ENCODE results near the gene USP43.
"Not testable (repeated sequence)": the region's sequence is repeated elsewhere in the genome, so short reads cannot be mapped to it uniquely, and the experiment has no call there.

The USP43 gene, protein sequence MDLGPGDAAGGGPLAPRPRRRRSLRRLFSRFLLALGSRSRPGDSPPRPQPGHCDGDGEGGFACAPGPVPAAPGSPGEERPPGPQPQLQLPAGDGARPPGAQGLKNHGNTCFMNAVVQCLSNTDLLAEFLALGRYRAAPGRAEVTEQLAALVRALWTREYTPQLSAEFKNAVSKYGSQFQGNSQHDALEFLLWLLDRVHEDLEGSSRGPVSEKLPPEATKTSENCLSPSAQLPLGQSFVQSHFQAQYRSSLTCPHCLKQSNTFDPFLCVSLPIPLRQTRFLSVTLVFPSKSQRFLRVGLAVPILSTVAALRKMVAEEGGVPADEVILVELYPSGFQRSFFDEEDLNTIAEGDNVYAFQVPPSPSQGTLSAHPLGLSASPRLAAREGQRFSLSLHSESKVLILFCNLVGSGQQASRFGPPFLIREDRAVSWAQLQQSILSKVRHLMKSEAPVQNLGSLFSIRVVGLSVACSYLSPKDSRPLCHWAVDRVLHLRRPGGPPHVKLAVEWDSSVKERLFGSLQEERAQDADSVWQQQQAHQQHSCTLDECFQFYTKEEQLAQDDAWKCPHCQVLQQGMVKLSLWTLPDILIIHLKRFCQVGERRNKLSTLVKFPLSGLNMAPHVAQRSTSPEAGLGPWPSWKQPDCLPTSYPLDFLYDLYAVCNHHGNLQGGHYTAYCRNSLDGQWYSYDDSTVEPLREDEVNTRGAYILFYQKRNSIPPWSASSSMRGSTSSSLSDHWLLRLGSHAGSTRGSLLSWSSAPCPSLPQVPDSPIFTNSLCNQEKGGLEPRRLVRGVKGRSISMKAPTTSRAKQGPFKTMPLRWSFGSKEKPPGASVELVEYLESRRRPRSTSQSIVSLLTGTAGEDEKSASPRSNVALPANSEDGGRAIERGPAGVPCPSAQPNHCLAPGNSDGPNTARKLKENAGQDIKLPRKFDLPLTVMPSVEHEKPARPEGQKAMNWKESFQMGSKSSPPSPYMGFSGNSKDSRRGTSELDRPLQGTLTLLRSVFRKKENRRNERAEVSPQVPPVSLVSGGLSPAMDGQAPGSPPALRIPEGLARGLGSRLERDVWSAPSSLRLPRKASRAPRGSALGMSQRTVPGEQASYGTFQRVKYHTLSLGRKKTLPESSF

DNA sequence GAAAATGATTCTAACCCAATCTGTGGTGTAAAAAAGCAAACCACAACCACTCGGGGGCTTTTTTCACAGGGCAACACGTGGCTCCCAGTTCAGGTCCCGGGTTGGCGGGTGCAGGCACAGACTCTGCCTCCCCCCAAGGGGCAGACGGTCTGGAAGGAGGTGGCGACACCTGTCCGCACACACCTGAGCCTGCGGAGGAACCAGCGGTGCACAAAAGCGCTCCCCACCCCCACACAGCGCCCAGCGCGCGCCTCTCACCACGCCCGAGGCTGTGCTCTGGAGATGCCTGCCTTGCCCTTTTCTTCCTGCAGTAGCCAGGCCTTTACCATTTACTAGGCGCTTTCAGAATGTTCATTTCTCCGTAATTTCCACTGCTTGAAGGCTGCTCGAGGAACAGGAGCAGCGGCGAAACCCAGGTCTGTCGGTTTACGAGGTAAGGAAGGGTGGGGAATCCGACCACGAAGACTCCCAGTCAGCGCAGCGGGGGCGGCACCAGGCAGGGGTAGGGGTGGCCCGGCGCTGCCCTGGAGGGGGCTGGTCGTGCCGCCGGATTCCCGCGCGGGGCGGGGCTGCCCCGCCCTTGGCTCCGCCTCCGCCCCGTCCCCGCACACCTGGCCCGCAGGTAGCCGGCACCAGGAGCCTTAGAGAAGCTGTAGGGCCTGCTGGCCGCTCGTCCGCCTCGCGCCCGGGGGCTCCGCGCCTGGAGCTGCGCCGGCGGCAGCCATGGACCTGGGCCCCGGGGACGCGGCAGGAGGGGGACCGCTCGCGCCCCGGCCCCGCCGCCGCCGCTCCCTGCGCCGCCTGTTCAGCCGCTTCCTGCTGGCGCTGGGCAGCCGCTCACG lies at the start of gene USP43:
Gene USP43 (plus strand): TSS at position 608 of the 842 bp plus-strand sequence. CDS start 116 bp downstream, at position 724.
- no peak for DNase-seq

DNA sequence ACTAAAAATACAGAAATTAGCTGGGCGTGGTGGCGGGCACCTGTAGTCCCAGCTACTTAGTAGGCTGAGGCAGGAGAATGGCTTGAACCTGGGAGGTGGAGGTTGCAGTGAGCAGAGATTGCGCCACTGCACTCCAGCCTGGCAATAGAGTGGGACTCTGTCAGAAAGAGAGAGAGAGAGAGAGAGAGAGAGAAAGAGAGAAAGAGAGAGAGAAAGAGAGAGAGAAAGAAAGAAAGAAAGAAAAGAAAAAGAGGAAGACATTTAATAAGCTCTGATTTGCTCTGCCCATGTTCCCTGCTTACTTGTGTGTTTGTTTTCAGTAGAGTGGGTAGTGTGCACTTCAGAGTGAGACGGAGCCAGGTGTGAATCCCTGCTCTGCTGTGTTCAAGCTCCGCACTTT lies 47.7 kb upstream of the USP43 start:
- DNase-seq: not testable (repeated sequence)

DNA sequence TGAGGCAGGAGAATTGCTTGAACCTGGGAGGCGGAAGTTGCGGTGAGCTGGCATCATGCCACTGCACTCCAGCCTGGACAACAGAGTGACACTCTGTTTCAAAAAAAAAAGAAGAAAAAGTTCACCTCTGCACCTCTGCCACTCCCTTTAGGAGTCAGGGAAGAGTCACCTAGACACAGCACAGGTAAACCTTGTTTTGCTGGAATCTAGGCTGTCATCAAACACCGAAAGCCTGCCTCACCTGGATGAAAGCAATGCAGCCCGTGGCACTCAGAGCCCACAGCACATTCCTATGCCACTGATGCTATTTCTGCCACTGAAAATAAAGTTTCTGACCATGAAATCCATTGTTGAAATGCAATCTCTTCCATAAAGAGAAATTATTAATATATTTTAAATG lies 46.7 kb upstream of the USP43 start:
- no peak for DNase-seq

DNA sequence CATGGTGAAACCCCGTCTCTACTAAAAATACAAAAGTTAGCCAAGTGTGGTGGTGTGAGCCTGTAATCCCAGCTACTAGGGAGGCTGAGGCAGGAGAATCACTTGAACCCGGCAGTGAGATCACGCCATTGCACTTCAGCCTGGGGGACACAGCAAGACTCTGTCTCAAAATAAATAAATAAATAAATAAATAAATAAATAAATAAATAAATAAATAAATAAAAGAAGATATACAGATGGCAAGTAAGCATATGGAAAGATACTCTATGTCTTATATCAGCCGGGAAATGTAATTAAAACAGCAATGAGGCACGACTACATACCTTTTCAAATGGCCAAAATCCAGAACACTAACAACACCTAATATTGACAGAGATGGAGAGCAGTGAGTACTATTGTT lies 40.7 kb upstream of the USP43 start:
- DNase-seq: not testable (repeated sequence)

DNA sequence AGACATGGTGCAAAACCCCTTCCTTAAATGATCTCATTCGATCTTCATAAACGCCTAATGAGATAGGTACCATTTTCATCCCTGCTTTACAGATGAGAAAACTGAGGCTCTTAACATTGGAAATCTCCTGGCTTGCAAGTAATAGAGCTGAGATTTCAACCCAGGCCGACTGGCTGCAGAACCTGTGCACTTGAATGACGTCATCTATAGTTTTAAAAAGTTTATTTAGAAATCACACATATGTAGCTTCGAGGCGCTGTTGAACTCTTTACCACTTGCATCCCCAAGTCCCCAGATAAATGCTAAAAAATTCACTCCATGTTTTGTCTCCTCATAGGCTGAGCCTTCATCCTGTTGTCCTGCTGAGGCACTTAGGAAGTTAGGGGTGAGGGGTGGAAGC lies 38.9 kb upstream of the USP43 start:
- DNase-seq: no peak

DNA sequence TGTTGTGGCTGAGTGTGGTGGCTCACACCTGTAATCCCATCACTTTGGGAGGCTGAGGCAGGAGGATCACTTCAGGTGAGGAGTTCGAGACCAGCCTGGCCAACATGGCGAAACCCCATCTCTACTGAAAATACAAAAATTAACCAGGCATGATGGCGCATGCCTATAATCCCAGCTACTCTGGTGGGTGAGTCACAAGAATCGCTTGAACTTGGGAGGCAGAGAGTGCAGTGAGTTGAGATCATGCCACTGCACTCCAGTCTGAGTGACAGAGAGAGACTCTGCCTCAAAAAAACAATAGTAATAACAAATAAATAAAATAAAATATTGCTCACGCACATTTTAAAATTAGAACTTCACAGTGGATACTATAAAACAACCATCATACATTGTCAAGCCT lies 38.3 kb upstream of the USP43 start:
- DNase-seq: not testable (repeated sequence)

DNA sequence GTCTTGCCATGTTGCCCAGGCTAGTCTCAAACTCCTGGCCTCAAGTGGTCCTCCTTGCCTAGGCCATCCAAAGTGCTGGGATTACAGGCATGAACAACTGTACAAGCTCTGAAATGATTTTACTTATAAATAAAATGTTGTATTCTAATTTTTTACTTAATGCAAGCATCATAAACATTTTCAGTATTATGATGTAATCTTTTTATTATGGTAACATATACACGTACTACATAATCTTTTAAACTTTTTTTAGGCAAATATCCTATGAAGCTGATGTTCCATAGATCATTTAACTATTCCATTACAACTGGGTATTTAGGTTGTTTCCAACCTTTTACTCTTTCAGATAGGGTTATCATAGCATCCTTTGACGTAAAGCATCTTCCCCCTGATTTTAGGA lies 33.8 kb upstream of the USP43 start:
- no peak for DNase-seq

DNA sequence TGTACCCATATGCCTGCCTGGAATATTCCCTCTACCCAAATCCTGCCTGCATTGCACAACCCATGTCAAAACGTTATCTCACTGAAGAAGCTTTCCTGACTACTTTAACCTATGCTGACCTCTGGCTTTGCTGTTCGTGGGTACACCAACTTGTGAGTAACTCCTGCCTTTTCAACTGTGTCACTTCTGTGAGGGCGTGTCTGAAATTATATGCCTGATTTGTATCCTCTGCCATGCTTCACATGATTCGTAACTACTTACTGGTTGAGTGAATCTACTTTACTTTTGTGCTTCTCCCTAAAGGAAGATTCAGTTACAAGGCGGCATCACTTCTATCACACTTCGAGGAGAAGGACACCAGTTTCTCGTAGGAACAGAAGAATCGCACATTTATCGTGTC lies 33.3 kb upstream of the USP43 start:
- no peak for DNase-seq

DNA sequence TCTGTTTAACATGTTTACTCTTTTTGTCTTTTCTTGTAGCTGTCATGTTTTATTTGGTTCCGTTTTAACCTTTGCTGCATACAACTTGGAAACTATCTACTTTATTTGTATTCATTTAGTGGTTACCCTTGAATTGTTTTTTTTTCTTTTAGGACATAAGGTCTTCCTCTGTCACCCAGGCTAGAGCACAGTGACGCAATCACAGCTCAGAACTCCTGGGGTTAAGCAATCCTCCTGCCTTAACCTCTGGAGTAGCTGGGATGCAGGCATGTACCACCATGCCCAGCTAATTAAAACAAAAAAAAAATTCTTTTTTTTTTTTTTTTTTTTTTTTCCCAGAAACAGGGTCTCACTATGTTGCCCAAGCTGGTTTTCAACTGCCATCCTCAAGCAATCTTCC lies 29.8 kb upstream of the USP43 start:
- no peak for DNase-seq

DNA sequence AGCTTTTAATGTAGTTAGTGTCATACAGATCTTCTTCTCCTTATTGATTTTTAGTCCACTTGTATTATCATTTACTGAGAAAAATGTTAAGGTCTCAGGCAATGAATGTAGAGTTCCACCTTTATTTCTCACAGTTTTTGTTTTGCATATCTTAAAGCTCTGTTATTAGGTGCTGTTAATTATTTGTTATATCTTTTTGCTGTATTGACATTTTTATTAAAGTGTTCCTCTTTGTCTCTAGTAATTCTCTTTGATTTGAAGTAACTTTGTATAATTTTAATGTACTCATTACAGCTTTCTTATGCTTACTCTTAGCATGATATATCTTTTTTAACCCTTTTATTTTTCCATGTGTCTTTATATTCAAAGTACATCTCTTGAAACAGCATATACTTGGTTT lies 22.4 kb upstream of the USP43 start:
- no peak for DNase-seq

DNA sequence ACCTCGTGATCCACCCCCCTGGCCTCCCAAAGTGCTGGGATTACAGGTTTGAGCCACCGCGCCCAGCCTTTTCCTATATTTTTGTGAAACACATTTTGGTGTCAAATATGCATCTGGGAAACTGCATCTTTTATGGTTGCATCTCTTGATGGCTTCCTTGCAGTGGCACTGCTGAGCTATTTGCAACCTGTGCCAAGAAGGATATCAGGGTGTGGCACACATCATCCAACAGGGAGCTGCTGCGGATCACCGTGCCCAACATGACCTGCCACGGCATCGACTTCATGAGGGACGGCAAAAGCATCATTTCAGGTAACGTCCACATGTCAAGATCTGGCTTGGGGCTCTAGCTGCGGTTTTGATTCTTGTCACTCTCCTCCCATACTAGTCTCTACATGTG lies 16.8 kb upstream of the USP43 start:
- no peak for DNase-seq

DNA sequence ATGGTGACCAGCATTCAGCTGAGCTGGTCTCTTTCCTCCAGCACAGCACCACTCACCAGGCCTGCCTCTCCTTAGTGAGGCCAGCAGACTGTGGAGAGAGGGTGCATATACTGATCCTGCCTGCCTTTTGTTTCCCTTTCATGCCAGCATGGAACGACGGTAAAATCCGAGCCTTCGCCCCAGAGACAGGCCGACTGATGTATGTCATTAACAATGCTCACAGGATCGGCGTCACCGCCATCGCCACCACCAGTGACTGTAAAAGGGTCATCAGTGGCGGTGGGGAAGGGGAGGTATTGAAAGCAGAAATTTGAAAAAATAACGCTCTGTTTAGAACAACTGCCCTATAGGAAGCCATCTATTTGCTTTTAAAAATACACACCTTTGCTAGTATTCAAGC lies 12.6 kb upstream of the USP43 start:
- no peak for DNase-seq

DNA sequence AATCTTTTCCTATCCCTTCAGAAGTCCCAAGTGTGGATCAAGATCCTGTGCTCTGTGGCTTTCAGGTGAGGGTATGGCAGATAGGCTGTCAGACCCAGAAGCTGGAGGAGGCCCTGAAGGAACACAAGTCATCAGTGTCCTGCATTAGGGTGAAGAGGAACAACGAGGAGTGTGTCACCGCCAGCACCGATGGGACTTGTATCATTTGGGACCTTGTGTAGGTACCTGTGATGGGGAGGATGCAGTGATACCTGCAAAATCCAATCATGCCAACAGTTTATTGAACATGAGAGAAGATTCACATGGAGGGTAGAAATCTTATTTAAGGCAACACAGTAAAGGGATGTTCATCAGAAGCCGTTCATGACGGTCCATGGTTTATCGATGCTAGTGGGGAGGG lies 10.0 kb upstream of the USP43 start:
- no peak for DNase-seq

DNA sequence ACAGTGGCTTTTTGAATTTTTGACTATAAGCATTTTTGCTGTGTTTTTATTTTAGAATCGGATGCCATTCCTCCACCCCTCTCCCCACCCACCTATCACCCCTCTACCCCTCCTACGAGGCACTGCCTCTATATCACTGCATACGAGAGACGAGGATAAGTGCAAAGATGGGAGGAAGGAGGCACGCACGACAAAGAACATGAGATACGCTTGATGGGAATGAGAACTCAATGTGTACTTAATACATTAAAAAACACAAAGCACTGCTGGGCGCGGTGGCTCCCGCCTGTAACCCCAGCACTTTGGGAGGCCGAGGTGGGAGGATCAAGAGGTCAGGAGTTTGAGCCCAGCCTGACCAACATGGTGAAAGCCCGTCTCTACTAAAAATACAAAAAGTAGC lies 8.8 kb upstream of the USP43 start:
- DNase-seq: no peak

DNA sequence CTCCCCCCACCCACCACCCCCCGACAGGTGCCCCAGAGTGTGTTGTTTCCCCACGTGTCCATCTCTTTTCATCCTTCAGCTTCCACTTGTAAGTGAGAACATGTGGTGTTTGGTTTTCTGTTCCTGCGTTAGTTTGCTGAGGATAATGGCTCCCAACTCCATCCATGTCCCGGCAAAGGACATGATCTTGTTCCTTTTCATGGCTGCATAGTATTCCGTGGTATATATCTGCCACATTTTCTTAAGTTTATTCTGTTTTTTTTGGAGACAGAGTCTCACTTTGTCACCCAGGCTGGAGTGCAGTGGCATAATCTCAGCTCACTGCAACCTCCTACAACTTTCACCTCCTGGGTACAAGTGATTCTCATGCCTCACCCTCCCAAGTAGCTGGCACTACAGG lies 4.9 kb upstream of the USP43 start:
- DNase-seq: not testable (repeated sequence)

DNA sequence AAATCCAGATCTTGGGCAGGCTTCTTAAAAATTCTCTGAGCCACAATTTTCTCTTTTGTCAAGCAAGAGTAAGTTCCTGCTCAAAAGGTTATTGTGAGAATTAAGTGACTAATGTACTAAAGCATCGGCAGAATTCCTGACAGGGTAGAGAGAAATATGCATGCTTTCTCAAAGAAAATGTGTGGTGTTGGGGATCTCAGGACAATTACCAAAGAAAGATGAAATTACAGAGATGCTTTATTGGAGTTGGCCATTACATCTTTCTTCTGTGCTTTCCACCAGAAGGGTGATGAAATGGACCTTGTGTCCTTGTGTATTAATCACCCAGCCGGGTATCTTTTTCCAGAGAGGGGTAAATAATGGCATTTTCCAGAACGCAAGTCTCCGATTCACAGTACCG lies 1.7 kb upstream of the USP43 start:
- peak; percentile 36 for DNase-seq

DNA sequence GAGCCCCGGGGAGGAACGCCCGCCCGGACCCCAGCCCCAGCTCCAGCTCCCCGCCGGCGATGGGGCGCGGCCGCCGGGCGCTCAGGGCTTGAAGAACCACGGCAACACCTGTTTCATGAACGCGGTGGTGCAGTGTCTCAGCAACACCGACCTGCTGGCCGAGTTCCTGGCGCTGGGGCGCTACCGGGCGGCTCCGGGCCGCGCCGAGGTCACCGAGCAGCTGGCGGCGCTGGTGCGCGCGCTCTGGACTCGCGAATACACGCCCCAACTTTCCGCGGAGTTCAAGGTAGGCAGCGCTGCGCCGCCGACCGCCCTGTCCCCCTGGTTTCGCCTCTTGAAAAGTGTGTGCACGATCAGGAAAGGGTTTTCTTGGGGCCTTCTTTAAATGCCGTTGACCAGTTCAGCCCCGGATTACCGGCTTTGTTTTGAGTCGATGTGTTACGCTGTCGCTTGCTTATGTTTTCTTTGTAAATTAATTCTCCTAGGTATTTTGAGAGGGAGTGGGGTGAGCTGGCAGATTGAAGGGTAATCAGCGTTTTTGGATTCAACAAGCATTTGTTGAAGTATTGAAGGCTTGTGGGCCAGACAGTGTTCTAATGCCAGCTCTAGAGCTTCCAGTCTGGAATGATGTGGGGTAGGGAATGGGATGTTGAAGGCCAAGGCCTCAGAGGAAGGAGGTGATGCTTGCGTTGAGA lies 681 bp downstream of the USP43 start:
- no peak for DNase-seq

DNA sequence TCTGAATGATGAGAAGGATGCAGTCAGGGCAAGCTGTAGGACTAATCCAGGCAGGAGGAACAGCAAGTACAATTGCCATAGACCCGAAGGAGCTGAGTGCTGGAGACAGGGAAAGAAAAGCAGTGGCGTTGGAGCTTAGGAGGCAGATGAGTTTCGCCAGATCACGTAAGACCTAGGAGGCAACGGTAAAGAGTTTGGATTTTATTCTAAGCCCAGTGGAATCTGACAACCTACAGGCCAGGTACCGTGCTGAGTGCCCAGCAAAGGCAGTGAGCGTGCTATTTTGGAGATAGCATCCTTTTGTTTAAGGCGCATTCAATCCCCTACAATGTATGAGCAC lies 1.2 kb downstream of the USP43 start:
- no peak for DNase-seq

DNA sequence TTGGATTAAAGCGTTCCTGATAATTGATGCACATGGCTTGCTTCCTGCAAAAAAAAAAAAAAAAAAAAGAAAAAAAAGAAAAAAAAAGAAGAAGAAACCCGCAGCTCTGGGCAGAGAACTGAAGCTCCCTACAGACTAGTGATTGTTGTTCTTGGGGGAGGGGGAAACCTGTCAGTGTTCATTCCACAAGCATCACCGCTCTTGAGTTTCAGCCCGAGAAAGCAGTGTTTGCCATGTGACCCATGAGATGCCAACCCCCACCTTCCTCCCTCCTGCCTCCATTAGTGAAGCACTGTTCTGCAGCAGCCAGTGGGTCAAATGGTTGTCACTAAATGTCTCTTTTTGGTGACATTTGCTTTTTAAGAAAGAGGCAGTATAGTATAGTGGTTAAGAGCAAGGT lies 1.7 kb downstream of the USP43 start:
- no peak for DNase-seq

DNA sequence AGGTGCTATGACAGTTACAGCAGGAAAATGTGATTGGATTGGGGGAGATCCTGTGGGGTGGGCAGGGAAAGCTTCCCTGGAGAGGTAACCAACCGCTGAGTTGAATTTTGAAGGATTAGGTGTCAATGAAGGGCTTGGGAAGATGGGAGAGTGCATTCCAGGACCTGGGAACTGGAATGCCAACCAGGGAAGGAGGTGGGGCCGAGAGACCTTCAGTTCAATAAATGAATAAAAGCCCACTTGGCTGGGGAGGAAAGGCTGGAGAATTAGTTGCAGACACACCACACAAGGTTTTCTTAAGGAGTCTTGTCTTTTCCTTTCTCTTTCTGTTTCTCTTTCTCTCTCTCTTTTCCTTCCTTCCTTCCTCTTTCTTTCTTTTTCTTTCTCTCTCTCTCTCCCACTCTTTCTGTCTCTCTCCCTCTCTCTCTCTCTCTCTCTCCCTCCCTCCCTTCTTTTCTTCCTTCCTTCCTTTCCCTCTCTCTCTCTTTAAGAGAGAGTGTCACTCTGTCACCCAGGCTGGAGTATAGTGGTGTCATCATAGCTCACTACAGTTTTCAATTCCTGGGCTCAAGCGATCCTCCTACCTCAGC lies 3.3 kb downstream of the USP43 start:
- DNase-seq: peak; percentile 40

DNA sequence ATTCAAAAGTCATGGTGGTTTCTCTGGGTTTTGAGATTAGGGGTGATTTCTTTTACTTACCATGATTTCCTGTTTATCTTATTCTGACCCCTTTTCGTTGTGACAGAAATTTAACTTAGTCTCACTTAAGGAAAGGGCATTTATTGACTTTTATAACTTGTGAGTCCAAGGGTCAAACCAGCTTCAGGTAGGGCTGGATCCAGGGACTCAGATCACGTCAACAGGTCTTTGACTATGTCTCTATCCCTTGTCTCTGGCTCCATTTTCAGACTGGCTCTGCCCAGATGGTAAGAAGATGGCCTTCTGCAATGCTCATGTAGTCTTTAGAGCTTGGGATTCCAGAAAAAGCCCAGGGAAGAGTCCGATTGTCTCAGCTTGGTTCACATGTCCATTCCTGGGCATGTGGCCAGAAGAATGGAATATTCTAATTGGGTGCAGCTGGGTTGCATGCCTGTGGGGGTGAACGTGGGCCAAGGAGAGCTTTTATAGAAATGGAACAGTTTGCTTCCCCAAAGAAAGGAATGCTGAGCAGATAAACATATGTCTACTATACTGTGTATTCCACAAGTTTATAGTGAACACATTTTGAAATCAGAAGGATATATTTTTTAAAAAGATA lies 13.4 kb downstream of the USP43 start:
- DNase-seq: peak; percentile 95
